Upper lobe of right lung (tissue), 1 donor: ENCODE measurements around the gene ZDHHC24. TPM values are rescaled to one million over a fixed set of nuclear protein-coding genes. Genes with fewer than 3 reads are reported as not detected.

Experiments
- ATAC-seq: fragments of 200-7000 bp; cut with Tn5 transposase; one replicate; pipeline ENCODE4 v1.9.1; 2020; ENCODE audit warnings: mild to moderate bottlenecking, moderate library complexity
- DNase-seq: peaks from one replicate; pipeline ENCODE4 v3.0.0-alpha.2; 2020
- H3K27ac ChIP-seq: fragments of 200-600 bp; one replicate; pipeline ENCODE4 v1.8.0; 2022
- H3K27me3 ChIP-seq: fragments of 200-600 bp; one replicate; pipeline ENCODE4 v1.8.0; 2022; ENCODE audit warnings: mild to moderate bottlenecking
- H3K36me3 ChIP-seq: fragments of 200-600 bp; one replicate; pipeline ENCODE4 v1.8.0; 2022
- H3K4me1 ChIP-seq: fragments of 200-600 bp; one replicate; pipeline ENCODE4 v1.8.0; 2022
- H3K4me3 ChIP-seq: fragments of 200-600 bp; one replicate; pipeline ENCODE4 v1.8.0; 2022; ENCODE audit warnings: mild to moderate bottlenecking
- H3K9me3 ChIP-seq: fragments of 200-600 bp; one replicate; pipeline ENCODE4 v1.8.0; 2022
- intact Hi-C: fragments of 100-400 bp; cut with DNase I; formaldehyde crosslinking; loops from one replicate; pipeline ENCODE4 v1.11.0; 2022
- total RNA-seq: library from RNA; stranded (reverse); fragmentation: NEBNext Ultra II Directional; extraction: Animal tissue kit (Norgen Biotek cat#: 25700); gene quantifications from one replicate; pipeline ENCODE4 v1.2.1, GENCODE V29; 2021
- TF ChIP-seq, protein P1 (sequence below): fragments of 200-600 bp; IDR thresholded peaks from one replicate; pipeline ENCODE4 v1.8.0; 2022; ENCODE audit warnings: antibody characterized with exemption
- donor health status: DM: no; HTN: yes; CAD: no; lungs with severe emphysema.

ZDHHC24 gene
- total RNA-seq, 1 donor from 2014 or later: 14.5 TPM

DNA sequence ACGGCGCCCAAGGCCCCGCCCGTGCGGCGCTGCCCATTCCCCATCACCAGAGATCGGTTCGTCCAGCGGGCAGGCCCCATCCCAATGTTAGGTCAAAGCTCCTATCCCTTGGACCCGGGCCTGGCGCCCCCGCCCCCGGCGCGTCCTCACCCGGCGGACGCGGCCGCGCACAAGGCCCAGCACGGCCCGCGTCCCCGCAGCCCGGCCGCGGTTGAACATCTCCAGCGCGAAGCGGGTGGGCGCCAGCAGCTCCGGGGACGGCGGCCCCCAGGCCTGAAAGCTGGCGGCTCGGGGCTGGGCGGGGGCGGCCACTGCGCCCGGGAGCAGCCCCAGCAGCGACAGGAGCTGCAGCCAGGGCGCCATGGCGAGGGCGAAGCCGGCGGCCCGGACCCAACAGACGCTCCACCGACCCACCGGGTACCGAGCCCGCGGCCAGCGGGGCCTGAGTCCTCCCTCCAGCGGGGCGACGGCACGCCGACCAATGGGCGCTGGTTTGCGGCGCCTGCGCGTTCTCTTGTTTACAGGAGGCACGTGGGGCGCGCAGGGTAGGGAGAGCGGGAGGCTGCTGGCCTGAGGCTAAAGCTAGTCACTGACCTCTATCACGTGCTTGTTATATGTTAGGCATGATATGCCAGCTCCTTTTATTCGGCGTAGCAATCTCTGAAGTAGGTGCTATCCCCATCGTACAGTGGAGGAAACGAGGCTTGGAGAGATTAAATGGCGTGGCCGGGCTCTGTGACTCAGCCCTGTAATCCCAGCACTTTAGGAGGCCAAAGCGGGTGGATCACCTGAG, 22.5 kb upstream of the ZDHHC24 start, which contains the start of gene CTSF:
Gene CTSF (minus strand): TSS at position 483 of the 793 bp plus-strand sequence. CDS start 120 bp downstream, at position 363.
- Histone ChIP-seq H3K27ac (no peak within 1 kb of the TSS), H3K27me3 (no peaks in the 10 kb centered on the region), H3K36me3 (no peaks in the 10 kb centered on the region), H3K4me3 (peak within 1 kb of the TSS; percentile 67), H3K4me1 (peaks cover 7% of the 10 kb centered on the region), H3K9me3 (no peaks in the 10 kb centered on the region)
- TF ChIP-seq, protein P1, sequence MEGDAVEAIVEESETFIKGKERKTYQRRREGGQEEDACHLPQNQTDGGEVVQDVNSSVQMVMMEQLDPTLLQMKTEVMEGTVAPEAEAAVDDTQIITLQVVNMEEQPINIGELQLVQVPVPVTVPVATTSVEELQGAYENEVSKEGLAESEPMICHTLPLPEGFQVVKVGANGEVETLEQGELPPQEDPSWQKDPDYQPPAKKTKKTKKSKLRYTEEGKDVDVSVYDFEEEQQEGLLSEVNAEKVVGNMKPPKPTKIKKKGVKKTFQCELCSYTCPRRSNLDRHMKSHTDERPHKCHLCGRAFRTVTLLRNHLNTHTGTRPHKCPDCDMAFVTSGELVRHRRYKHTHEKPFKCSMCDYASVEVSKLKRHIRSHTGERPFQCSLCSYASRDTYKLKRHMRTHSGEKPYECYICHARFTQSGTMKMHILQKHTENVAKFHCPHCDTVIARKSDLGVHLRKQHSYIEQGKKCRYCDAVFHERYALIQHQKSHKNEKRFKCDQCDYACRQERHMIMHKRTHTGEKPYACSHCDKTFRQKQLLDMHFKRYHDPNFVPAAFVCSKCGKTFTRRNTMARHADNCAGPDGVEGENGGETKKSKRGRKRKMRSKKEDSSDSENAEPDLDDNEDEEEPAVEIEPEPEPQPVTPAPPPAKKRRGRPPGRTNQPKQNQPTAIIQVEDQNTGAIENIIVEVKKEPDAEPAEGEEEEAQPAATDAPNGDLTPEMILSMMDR: no peak
- intact Hi-C loops: no loop called here
- DNase-seq (peak; percentile 94), ATAC-seq (peak; percentile 95)

DNA sequence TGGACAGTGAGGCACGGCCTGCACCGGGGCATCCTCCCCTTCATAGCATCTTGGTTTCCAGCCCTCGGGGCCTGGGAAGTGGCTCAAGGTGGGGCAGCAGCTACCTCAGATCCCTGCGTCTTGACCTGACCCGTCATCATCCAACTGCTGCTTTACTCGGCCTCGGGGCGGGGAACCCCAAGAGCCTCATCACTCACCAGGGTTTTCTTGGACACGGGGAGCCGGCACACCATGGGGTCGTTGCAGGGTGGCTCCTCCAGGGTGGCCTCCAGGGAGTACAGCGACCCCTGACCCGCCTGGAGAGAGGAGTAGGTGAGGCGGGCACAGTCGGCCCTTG, 21.9 kb upstream of the ZDHHC24 start:
- Histone ChIP-seq H3K4me3 (peak overlapping the region; percentile 67), H3K27me3 (no peaks in the 10 kb centered on the region), H3K4me1 (peaks cover 7% of the 10 kb centered on the region), H3K9me3 (no peaks in the 10 kb centered on the region), H3K27ac (no peak overlapping the region), H3K36me3 (no peaks in the 10 kb centered on the region)
- DNase-seq (no peak), ATAC-seq (no peak)
- TF ChIP-seq, protein P1: no peak
- intact Hi-C loops: no loop called here

DNA sequence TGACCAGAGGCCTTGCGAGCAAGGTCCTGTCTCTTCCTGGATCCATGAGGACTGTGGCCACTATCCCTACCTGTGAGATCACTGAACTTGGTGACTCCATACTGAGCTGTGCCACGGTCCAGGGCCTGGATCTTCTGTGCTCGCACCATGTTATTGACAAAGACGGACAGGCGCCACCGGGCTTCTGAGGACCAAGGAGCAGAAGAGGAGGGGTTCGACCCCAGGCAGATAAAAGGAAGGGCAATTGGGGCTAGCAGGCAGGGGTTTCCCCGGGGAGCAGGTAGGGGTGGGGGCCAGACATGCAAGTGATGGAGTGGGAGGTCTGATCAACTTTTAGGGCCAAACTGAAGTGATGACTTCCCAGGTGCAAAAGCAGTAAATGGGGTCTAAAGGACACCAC, 20.4 kb upstream of the ZDHHC24 start:
- Histone ChIP-seq H3K4me1 (peaks cover 7% of the 10 kb centered on the region), H3K9me3 (no peaks in the 10 kb centered on the region), H3K36me3 (no peaks in the 10 kb centered on the region), H3K27ac (no peak overlapping the region), H3K4me3 (no peak overlapping the region), H3K27me3 (no peaks in the 10 kb centered on the region)
- DNase-seq: no peak
- no peak for ATAC-seq
- TF ChIP-seq, protein P1: no peak
- intact Hi-C loops: no loop called here

DNA sequence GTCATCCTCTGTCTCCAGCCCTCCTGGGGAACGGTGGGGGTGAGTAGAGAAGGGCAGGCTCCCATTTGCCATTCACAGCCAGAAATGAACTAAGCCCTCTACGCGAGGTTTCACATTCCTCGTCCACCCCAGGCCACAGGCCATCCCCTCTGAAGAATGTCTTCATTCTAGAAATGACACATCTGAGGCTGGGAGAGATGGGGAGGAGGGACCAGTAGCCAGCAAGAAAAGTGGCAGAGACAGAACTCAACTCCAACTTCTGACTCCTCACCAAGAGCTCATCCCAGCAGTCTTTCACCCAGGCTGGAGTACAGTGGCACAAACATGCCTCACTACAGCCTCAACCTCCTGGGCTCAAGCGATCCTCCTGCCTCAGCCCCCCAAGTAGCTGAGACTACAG, 19.1 kb upstream of the ZDHHC24 start:
- Histone ChIP-seq H3K27me3 (no peaks in the 10 kb centered on the region), H3K27ac (no peak overlapping the region), H3K36me3 (no peaks in the 10 kb centered on the region), H3K4me1 (peaks cover 7% of the 10 kb centered on the region), H3K4me3 (no peak overlapping the region), H3K9me3 (no peaks in the 10 kb centered on the region)
- TF ChIP-seq, protein P1: no peak
- intact Hi-C loops: no loop called here
- no peak for ATAC-seq
- DNase-seq: no peak

DNA sequence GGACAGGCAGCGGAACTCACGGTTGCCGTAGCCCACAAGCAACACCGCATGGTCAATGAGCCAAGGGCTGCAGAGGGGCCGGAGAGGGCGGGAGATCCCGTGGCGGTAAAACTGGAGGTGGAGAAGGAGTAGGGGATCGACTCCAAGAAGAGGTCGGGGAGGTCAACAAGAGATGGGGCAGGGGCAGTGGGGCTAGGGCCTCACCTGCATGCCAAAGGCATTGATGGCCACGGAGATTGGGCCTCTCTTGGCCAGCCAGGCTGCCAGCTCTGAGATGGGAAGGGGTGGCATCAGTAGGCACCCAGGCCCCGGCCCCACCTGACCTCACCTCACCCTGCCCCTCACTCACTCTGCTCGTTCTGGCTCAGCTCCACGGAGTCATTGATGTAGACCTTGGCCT, 18.7 kb upstream of the ZDHHC24 start:
- ATAC-seq: no peak
- peaks cover 7% of the 10 kb centered on the region for H3K4me1 ChIP-seq
- H3K27me3 ChIP-seq: no peaks in the 10 kb centered on the region
- TF ChIP-seq, protein P1: no peak
- intact Hi-C loops: no loop called here
- no peaks in the 10 kb centered on the region for H3K36me3 ChIP-seq
- no peaks in the 10 kb centered on the region for H3K9me3 ChIP-seq
- H3K27ac ChIP-seq: no peak overlapping the region
- no peak for DNase-seq
- H3K4me3 ChIP-seq: no peak overlapping the region

DNA sequence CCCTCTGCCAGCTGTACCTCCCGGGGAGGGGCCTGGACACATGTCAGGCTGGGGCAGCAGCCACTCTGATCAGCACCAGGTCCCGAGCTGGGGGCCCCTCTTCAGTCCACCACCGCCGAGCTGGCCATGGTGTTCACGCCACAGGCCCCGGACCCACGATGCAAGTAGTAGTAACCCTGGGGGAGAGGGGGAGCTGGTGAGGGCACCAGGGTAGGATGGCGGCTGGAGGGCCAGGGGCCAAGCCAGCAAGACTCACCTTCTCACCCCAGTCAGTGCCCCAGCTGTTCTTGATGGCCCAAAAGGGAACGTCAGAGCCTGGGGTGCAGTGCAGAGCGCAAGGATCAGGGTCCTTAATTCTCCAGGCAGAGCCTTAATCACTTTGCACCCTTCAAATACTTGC, 18.0 kb upstream of the ZDHHC24 start:
- TF ChIP-seq, protein P1: no peak
- no peak for DNase-seq
- no peaks in the 10 kb centered on the region for H3K9me3 ChIP-seq
- H3K27ac ChIP-seq: no peak overlapping the region
- no peaks in the 10 kb centered on the region for H3K36me3 ChIP-seq
- H3K27me3 ChIP-seq: no peaks in the 10 kb centered on the region
- ATAC-seq: no peak
- peaks cover 12% of the 10 kb centered on the region for H3K4me1 ChIP-seq
- H3K4me3 ChIP-seq: no peak overlapping the region
- intact Hi-C loops: no loop called here
